Measurements from ENCODE around the gene KRT2.

Gene KRT2

DNA sequence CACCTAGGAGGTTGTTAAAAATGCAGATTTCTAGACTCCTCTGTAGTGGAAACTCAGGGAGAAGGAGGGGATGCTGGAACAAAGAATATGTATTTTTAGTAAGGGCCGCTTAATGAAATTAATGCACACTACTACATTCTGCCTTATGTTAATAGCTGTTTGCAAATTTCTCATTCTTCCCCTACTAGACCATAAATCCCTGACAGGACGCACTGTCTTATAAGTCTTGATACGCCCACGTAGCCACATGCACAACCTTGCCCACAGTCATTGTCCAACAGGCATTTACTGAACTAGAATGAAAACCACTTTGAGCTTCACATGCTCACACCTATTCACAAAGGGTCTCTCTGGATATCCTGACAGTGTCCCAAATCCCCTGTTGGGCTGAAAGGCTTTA, 10.5 kb downstream of the KRT2 start:
- Histone ChIP-seq H3K36me3 (no peaks in the 10 kb centered on the region), H3K27me3 (peaks cover 0 to 23% of the 10 kb centered on the region in 2 donors), H3K9me3 (no peaks in the 10 kb centered on the region), H3K4me1 (no peaks in the 10 kb centered on the region), H3K4me3 (no peak overlapping the region), H3K27ac (no peak overlapping the region)
- intact Hi-C loops (cut with DNase I; ENCODE audit: low total_unique reads): no loop called here
- TF ChIP-seq, protein P1, sequence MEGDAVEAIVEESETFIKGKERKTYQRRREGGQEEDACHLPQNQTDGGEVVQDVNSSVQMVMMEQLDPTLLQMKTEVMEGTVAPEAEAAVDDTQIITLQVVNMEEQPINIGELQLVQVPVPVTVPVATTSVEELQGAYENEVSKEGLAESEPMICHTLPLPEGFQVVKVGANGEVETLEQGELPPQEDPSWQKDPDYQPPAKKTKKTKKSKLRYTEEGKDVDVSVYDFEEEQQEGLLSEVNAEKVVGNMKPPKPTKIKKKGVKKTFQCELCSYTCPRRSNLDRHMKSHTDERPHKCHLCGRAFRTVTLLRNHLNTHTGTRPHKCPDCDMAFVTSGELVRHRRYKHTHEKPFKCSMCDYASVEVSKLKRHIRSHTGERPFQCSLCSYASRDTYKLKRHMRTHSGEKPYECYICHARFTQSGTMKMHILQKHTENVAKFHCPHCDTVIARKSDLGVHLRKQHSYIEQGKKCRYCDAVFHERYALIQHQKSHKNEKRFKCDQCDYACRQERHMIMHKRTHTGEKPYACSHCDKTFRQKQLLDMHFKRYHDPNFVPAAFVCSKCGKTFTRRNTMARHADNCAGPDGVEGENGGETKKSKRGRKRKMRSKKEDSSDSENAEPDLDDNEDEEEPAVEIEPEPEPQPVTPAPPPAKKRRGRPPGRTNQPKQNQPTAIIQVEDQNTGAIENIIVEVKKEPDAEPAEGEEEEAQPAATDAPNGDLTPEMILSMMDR (IDR thresholded peaks at IDR 0.05): no peak
- no peak for DNase-seq

DNA sequence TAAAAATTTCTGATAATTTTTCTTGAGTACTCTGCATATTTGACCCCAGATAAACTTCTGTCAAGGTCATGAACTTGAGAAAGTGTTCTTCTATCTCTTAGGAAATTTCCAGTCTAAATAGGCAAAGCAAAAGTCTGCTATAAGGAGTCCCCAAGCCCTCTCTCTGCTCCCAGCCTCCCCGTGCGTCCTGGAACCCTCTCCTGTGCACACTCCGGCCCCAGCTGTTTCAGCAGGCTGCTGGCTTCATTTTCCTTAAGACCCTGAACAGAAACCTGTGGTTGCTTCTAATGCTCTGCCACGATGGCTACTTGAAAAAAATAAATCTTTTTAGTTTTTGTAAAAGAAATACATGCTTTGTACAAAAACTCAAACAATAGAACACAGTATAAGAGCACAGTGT, 14.7 kb downstream of the KRT2 start:
- no peaks in the 10 kb centered on the region for H3K36me3 ChIP-seq
- no peaks in the 10 kb centered on the region for H3K9me3 ChIP-seq
- peak in 1 of 2 donors; percentile 21 for DNase-seq
- H3K27ac ChIP-seq: no peak overlapping the region
- H3K4me1 ChIP-seq: peaks cover 0 to 3% (median 0%) of the 10 kb centered on the region in 4 donors
- H3K4me3 ChIP-seq: no peak overlapping the region
- TF ChIP-seq, protein P1 (IDR thresholded peaks at IDR 0.05): no peak
- peaks cover 0 to 7% of the 10 kb centered on the region in 2 donors for H3K27me3 ChIP-seq
- intact Hi-C loops (cut with DNase I; ENCODE audit: low total_unique reads): no loop called here

DNA sequence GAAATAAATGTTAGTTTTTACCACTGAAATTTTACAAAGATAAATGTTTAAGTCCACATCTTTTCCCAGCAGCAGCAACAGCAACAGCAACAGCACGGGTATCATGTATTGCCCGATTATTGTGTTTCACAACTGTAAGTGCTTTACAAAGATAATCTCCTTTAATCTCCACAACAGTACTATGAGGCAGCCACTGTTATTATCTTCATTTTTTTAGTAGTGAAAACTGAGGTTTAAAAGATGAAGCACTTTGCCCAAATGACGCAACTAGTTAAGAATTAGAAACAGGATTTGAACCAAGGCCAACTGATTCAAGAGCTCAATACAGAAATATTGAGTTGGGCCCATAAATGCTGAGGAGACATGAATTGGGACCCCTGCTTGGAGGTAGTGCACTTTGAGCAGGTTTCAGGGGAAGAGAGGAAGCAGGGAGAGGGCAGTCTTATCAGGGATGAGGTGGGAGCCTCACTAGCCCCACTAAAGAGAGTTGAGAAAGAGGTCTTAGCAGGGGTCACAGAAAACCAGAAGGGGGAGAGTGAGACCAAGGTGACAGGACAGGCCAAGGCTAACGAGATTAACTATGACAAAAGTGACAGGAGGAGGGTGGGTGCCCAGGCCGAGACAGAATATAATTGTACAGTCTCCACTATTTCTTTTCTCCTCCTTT, 15.3 kb downstream of the KRT2 start:
- Histone ChIP-seq H3K27me3 (peaks cover 0 to 4% of the 10 kb centered on the region in 2 donors), H3K27ac (no peak overlapping the region), H3K36me3 (no peaks in the 10 kb centered on the region), H3K4me3 (no peak overlapping the region), H3K9me3 (no peaks in the 10 kb centered on the region), H3K4me1 (peaks cover 0 to 3% (median 0%) of the 10 kb centered on the region in 4 donors)
- TF ChIP-seq, protein P1 (IDR thresholded peaks at IDR 0.05): no peak
- intact Hi-C loops (cut with DNase I; ENCODE audit: low total_unique reads): no loop called here
- DNase-seq: peak in 1 of 2 donors; percentile 6

DNA sequence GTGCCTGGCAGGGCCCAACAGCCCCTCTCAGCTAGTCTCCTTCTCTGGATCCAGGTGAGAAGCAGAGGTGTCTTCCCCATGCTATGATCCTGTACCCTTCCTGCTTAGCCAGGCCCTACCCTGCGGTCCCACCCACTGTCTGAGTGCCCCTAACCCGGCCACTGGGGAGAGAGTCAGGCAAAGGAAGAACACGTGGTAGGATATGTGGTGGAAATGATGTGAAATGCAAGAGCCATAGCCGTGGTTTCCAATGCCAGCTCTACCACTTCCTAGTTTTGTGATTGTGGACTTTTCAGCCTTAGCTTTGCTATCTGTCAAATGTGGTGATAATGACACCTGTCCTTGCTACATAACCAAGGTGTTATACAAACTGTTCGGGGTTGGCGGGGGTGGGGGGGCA, 15.8 kb downstream of the KRT2 start:
- H3K27me3 ChIP-seq: peaks cover 0 to 2% of the 10 kb centered on the region in 2 donors
- intact Hi-C loops (cut with DNase I; ENCODE audit: low total_unique reads): no loop called here
- TF ChIP-seq, protein P1 (IDR thresholded peaks at IDR 0.05): no peak

DNA sequence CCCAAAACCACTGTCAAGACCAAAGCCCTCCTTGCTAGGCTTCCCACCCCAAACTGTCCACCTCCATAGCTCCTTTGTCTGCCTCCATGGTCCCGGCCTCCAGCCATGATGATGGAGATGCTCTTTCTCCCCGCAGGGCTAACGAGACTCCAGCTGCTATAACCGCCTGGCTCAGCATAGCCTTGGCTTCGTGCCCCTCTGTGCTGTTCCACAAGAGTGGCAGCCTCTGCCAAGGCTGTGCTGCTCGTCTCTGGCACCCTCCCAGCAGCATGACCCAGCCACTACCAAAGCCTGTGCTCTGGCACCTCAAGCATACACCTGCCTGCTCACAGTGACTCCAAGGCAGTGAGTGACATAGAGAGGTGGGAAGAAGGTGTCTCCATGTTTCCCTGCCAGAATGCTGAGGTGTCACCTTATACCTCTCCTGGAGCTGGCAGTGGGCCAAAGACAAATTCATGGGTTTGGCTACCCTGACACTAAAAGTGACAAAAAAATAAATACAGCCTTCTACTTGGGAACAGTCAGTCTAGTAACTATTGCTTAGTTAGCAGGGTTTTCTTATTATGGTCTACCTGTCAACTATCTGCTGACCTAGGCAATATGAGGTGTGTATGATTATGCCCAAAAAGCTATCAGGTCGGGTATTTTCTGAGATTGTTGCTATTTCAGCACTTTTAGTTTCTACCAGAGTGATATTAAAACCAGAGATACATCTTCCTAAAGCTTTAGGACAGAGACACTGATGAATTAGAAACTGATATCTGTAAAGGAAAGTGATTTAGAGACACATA, 17.6 kb downstream of the KRT2 start:
- Histone ChIP-seq H3K27me3 (peaks cover 0 to 13% of the 10 kb centered on the region in 2 donors), H3K9me3 (no peaks in the 10 kb centered on the region), H3K27ac (no peak overlapping the region), H3K36me3 (no peaks in the 10 kb centered on the region), H3K4me3 (no peak overlapping the region), H3K4me1 (peaks cover 0 to 3% (median 0%) of the 10 kb centered on the region in 4 donors)
- intact Hi-C loops (cut with DNase I; ENCODE audit: low total_unique reads): no loop called here
- TF ChIP-seq, protein P1 (IDR thresholded peaks at IDR 0.05): no peak
- peak in 1 of 2 donors; percentile 61 for DNase-seq

More for the DNA sequence above, 15.8 kb downstream of the KRT2 start:
- Histone ChIP-seq H3K27ac (no peak overlapping the region), H3K9me3 (no peaks in the 10 kb centered on the region), H3K4me1 (peaks cover 0 to 3% (median 0%) of the 10 kb centered on the region in 4 donors), H3K4me3 (no peak overlapping the region), H3K36me3 (no peaks in the 10 kb centered on the region)
- DNase-seq: peak in 1 of 2 donors; percentile 28

All from tibial artery (tissue), 4 donors.